GM23248 (cell line): Measurements from ENCODE around the gene ST6GALNAC3.

Source experiments
- EZH2 ChIP-seq: fragments of 200-600 bp; sonication (generic); IDR thresholded peaks from 2 replicates; pipeline ENCODE4 v1.6.1; 2018; ENCODE audit warnings: antibody characterized with exemption, mild to moderate bottlenecking; ENCODE audit not compliant: insufficient read depth, poor library complexity, severe bottlenecking
- EZH2phosphoT487 ChIP-seq: fragments of 200-600 bp; sonication (generic); IDR thresholded peaks from 2 replicates; pipeline ENCODE4 v1.6.1; 2018; ENCODE audit warnings: antibody characterized with exemption, moderate library complexity, mild to moderate bottlenecking, low read depth; ENCODE audit not compliant: insufficient read depth

GRCh38 chr1:76185207-76185606 is 110.7 kb downstream of the ST6GALNAC3 start:
- TF ChIP-seq EZH2: no peak
- no peak for TF ChIP-seq EZH2phosphoT487
